ENCODE measurements around the gene KIRREL3.
A peak's percentile ranks its signal among the peaks of the same experiment; 100 is the strongest.

Gene KIRREL3

GRCh38 chr11:126819194-126819593 lies 181.4 kb downstream of the KIRREL3 start:
- no peak for TF ChIP-seq CTCF (conservative IDR thresholded peaks at IDR 0.05)
- no peak overlapping the region for H3K27ac ChIP-seq

GRCh38 chr11:126817523-126818450 lies 182.8 kb downstream of the KIRREL3 start:
- no peak overlapping the region for H3K27ac ChIP-seq

GRCh38 chr11:126817096-126817495 lies 183.5 kb downstream of the KIRREL3 start:
- no peak for TF ChIP-seq CTCF (conservative IDR thresholded peaks at IDR 0.05)

More at GRCh38 chr11:126817523-126818450, 182.8 kb downstream of the KIRREL3 start:
- TF ChIP-seq CTCF (conservative IDR thresholded peaks at IDR 0.05) = no peak

GRCh38 chr11:126816645-126817044 lies 183.9 kb downstream of the KIRREL3 start:
- no peak for TF ChIP-seq CTCF (conservative IDR thresholded peaks at IDR 0.05)
- H3K27ac ChIP-seq = peak overlapping the region; percentile 28; the same call in 1 of the 2 replicates

More at GRCh38 chr11:126817096-126817495, 183.5 kb downstream of the KIRREL3 start:
- H3K27ac ChIP-seq = peak overlapping the region; percentile 28; the same call in 1 of the 2 replicates

- no peak for TF ChIP-seq CTCF (conservative IDR thresholded peaks at IDR 0.05)
- no peak overlapping the region for H3K27ac ChIP-seq
Observed at GRCh38 chr11:126815111-126815510, 185.5 kb downstream of the KIRREL3 start.

- TF ChIP-seq CTCF (conservative IDR thresholded peaks at IDR 0.05) = no peak
- no peak overlapping the region for H3K27ac ChIP-seq
Observed at GRCh38 chr11:126810776-126811175, 189.8 kb downstream of the KIRREL3 start.

GRCh38 chr11:126809514-126810289 lies 190.9 kb downstream of the KIRREL3 start:
- TF ChIP-seq CTCF (conservative IDR thresholded peaks at IDR 0.05) = no peak
- H3K27ac ChIP-seq = no peak overlapping the region
